PFSK-1 (cell line): ENCODE data around the gene FAM120AOS.

Experiments used
- FOXP2 ChIP-seq: optimal IDR thresholded peaks from 2 replicates; pipeline ENCODE3; 2011; ENCODE audit warnings: borderline replicate concordance, control low read depth, inconsistent platforms; ENCODE audit not compliant: insufficient read depth; ENCODE audit errors: extremely low read length, extremely low read depth
- POLR2AphosphoS5 ChIP-seq: IDR thresholded peaks from 2 replicates; pipeline ENCODE4 v1.6.1; 2012; ENCODE audit warnings: low read depth, mild to moderate bottlenecking, control low read depth, low read length, moderate library complexity
- SIN3A ChIP-seq: IDR thresholded peaks from 2 replicates; pipeline ENCODE4 v1.6.1; 2012; ENCODE audit warnings: mild to moderate bottlenecking, low read length, moderate library complexity, borderline replicate concordance; ENCODE audit not compliant: insufficient read depth
- TAF1 ChIP-seq: IDR thresholded peaks from 2 replicates; pipeline ENCODE4 v1.6.1; 2012; ENCODE audit warnings: low read length, control low read depth, borderline replicate concordance; ENCODE audit not compliant: insufficient read depth
- TF ChIP-seq, protein P1 (sequence below), 2 experiments: IDR thresholded peaks; 2 replicates each; pipeline versions ENCODE4 v1.6.1 to v1.8.0; 2011 to 2012; ENCODE audit warnings: low read depth in 2 of 2, low read length in 2 of 2, control low read depth in 1 of 2, inconsistent platforms in 1 of 2, mild to moderate bottlenecking in 1 of 2, moderate library complexity in 1 of 2; ENCODE audit not compliant: insufficient read depth in 1 of 2

Gene FAM120AOS

DNA sequence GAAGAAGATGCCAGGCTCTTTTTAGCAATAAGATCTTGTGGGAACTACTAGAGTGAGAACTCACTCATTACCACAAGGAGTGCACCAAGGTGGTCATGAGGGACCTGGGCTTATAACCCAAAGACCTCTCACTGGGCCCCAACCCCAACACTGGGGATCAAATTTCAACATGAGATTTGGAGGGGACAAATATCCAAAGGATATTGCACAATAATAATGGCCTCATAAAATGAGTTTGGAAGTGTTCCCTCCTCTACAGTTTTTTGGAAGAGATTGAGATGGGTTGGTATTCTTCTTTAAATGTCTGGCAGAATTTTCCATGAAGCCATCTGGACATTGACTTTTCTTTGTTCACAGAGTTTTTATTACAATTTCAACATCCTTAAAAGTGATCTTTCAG lies 39.9 kb downstream of the FAM120AOS start:
- TF ChIP-seq FOXP2 (no peak), POLR2AphosphoS5 (no peak), SIN3A (no peak), TAF1 (no peak)
- TF ChIP-seq, protein P1, sequence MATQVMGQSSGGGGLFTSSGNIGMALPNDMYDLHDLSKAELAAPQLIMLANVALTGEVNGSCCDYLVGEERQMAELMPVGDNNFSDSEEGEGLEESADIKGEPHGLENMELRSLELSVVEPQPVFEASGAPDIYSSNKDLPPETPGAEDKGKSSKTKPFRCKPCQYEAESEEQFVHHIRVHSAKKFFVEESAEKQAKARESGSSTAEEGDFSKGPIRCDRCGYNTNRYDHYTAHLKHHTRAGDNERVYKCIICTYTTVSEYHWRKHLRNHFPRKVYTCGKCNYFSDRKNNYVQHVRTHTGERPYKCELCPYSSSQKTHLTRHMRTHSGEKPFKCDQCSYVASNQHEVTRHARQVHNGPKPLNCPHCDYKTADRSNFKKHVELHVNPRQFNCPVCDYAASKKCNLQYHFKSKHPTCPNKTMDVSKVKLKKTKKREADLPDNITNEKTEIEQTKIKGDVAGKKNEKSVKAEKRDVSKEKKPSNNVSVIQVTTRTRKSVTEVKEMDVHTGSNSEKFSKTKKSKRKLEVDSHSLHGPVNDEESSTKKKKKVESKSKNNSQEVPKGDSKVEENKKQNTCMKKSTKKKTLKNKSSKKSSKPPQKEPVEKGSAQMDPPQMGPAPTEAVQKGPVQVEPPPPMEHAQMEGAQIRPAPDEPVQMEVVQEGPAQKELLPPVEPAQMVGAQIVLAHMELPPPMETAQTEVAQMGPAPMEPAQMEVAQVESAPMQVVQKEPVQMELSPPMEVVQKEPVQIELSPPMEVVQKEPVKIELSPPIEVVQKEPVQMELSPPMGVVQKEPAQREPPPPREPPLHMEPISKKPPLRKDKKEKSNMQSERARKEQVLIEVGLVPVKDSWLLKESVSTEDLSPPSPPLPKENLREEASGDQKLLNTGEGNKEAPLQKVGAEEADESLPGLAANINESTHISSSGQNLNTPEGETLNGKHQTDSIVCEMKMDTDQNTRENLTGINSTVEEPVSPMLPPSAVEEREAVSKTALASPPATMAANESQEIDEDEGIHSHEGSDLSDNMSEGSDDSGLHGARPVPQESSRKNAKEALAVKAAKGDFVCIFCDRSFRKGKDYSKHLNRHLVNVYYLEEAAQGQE (IDR thresholded peaks at IDR 0.05; ENCODE audit: insufficient read depth in 1 of 2, low read depth in 2 of 2, low read length in 2 of 2) = no peak

DNA sequence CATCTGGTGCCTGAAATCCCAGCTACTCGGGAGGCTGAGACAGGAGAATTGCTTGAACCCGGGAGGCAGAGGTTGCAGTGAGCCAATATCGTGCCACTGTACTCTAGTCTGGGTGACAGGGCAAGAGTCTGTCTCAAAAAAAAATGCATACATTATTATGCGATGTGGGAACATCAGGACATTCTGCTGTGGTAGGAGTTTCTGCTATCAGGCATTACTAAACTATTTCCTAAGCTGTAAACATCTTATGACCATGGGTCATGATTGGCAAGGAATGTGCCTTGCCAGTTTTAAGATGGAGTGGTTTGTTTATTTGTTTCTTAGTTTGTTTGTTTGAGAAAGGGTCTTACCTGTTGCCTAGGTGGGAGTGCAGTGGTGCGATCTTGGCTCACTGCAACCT lies 47.0 kb downstream of the FAM120AOS start:
- TF ChIP-seq SIN3A (no peak), TAF1 (no peak), POLR2AphosphoS5 (no peak), FOXP2 (no peak)
- TF ChIP-seq, protein P1 (IDR thresholded peaks at IDR 0.05; ENCODE audit: insufficient read depth in 1 of 2, low read depth in 2 of 2, low read length in 2 of 2) = no peak

DNA sequence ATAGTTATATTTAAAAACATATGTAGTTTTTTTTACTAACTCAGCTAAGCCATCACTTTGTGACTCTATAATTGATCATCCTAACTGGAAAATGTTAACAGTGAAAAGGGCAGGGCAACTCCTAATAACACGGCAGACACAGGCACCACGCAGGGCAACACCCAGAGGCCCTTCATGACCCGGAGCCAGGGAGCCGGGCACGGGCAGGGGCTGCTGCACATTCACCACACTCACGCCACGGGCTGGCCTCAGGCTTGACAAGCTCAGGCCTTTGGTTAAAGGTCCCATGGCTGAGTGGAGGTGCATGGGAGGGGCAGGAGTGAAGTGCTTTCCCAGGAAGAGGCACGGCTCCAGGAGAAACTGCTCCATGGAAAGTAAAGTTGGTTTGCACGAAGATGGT lies 54.9 kb downstream of the FAM120AOS start:
- TF ChIP-seq, protein P1 (IDR thresholded peaks at IDR 0.05; ENCODE audit: insufficient read depth in 1 of 2, low read depth in 2 of 2, low read length in 2 of 2) = no peak
- TF ChIP-seq POLR2AphosphoS5 = no peak
- no peak for TF ChIP-seq TAF1
- no peak for TF ChIP-seq SIN3A
- TF ChIP-seq FOXP2 = no peak

DNA sequence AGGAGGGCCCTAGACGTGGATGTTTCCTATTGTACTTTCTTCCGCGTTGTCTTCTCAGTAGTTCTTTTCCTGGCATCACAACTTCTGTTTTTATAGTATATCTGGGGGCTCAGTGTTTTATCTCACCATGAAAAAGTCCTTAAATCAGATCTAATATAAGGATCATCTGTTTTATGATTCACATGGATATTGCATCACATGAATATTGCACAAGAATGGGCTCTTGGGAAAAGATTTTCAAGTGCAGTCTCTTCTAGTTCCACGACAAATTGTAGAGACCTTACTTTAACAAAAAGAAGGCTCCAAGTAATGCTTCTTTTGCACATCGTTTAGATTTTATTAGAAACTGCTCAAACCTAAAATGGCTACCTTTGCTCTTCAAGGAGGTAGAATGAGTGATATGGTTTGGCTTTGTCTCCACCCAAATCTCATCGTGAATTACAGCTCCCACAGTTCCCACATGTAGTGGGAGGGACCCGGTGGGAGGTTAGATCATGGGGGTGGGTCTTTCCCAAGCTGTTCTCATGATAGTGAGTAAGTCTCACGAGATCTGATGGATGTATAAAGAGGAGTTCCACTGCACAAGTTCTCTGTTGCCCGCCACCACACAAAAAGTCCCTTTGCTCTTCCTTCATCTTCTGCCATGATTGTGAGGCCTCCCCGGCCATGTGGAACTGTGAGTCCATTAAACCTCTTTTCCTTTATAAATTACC lies 55.6 kb downstream of the FAM120AOS start:
- TF ChIP-seq, protein P1 (IDR thresholded peaks at IDR 0.05; ENCODE audit: insufficient read depth in 1 of 2, low read depth in 2 of 2, low read length in 2 of 2) = no peak
- TF ChIP-seq FOXP2 = no peak
- no peak for TF ChIP-seq TAF1
- no peak for TF ChIP-seq POLR2AphosphoS5
- no peak for TF ChIP-seq SIN3A
